Keratinocyte (primary cell): ENCODE data around the gene SENP5.

Experiments used
- EZH2 ChIP-seq: IDR thresholded peaks from one replicate; pipeline ENCODE4 v1.6.1; 2012; ENCODE audit warnings: inconsistent platforms, mild to moderate bottlenecking, low read length, moderate library complexity
- TF ChIP-seq, protein P1 (sequence below), 3 experiments: IDR thresholded peaks in 1 of 3; conservative IDR thresholded peaks in 1 of 3; optimal IDR thresholded peaks in 1 of 3; 2 replicates in 2 of 3; 3 replicates in 1 of 3; pipeline versions ENCODE3 to v1.5.1; 2011; ENCODE audit warnings: low read length in 3 of 3, mild to moderate bottlenecking in 3 of 3, moderate library complexity in 2 of 3, control low read depth in 1 of 3, inconsistent platforms in 1 of 3; ENCODE audit not compliant: insufficient read depth in 2 of 3; ENCODE audit errors: extremely low read depth in 1 of 3

DNA sequence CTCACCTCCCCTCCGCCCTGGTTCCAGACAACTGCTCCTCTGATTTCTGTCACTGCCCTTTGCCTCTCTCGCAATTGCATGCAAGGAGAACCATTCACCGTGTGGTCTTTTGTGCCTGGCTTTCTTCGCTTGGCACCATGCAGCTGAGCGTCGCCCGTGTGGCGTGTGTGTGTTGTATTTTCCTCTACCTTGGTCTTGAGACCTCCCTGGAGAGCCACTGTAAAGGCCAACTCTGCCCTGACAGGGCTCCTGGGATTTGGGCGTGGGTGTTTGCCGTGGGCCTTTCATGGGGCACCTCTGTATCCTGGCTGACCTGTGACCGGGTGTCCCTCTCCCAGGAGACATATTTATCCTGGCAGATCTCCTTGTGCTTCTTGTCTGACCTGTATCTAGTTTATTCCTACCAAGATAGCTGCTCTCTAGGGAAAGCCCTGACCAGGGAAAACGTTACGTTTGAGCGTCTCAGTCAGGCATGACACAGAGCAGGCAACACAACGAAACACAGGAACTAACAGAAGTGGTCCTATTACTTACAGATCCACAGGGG is 102.9 kb downstream of the SENP5 start:
- TF ChIP-seq, protein P1, sequence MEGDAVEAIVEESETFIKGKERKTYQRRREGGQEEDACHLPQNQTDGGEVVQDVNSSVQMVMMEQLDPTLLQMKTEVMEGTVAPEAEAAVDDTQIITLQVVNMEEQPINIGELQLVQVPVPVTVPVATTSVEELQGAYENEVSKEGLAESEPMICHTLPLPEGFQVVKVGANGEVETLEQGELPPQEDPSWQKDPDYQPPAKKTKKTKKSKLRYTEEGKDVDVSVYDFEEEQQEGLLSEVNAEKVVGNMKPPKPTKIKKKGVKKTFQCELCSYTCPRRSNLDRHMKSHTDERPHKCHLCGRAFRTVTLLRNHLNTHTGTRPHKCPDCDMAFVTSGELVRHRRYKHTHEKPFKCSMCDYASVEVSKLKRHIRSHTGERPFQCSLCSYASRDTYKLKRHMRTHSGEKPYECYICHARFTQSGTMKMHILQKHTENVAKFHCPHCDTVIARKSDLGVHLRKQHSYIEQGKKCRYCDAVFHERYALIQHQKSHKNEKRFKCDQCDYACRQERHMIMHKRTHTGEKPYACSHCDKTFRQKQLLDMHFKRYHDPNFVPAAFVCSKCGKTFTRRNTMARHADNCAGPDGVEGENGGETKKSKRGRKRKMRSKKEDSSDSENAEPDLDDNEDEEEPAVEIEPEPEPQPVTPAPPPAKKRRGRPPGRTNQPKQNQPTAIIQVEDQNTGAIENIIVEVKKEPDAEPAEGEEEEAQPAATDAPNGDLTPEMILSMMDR (optimal IDR thresholded peaks at IDR 0.05 in 1 of 3, IDR thresholded peaks at IDR 0.05 in 1 of 3, conservative IDR thresholded peaks at IDR 0.05 in 1 of 3; ENCODE audit: extremely low read depth in 1 of 3, insufficient read depth in 2 of 3, low read length in 3 of 3) = no peak
- TF ChIP-seq EZH2 = peak; percentile 35
